Fibroblast of skin of right biceps (primary cell): Measurements from ENCODE around the gene SFXN2.

ENCODE experiments used
- DNase-seq: peaks from one replicate; pipeline ENCODE4 v3.0.0-alpha.2; 2013

Gene SFXN2

DNA sequence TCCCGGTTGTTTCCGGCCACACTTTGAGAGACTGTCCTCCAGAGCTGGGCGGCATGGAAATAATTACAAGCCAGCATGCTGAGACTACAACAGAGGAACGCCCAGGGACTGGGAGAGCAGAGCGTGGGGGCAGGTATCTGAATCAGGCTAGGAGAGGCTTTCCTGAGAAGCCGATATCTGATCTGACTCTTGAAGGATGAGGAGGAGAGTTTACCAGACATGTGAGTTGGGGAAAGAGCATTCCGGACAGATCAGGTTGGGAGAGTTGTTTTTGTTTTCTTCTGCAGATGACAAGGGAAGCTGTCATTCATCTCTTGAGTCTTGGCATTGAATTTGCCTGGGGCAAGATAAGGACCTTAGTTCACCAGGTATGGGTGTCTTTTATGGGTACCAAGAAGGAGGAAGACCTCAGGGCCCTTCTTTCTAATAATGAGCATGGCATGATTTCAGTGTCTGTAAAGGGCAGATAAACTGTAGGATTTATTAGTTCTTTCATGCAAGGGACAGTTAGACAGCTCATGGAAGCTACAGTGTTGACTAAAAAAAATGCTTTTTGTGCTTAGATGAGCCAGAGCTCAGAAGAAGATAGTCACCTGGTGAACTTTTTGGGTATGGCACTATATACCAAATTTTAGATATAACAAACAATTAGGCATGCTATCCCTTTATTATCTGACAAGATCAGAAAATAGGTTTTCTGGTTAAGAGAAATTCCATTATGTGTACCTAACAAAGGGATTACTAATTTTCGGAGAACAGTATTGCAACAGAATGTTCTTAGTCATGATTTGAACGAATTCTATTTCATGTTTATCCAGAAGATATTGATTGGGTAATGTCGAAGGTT lies 65.5 kb downstream of the SFXN2 start:
- DNase-seq = peak; percentile 43

DNA sequence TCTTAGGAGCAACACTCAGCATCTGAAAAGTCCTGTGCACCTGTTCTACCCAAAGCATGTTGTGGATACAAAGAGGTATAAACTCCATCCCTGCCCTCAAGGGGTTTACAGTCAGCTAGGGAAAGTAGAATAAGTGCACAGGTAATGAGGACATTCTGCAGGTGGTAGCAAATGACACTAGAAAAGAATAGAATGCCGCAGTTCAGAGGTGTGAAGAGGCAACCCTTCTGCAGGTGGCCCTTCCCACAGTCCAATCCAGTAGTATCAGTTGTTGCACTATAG lies 66.0 kb downstream of the SFXN2 start:
- DNase-seq = no peak

DNA sequence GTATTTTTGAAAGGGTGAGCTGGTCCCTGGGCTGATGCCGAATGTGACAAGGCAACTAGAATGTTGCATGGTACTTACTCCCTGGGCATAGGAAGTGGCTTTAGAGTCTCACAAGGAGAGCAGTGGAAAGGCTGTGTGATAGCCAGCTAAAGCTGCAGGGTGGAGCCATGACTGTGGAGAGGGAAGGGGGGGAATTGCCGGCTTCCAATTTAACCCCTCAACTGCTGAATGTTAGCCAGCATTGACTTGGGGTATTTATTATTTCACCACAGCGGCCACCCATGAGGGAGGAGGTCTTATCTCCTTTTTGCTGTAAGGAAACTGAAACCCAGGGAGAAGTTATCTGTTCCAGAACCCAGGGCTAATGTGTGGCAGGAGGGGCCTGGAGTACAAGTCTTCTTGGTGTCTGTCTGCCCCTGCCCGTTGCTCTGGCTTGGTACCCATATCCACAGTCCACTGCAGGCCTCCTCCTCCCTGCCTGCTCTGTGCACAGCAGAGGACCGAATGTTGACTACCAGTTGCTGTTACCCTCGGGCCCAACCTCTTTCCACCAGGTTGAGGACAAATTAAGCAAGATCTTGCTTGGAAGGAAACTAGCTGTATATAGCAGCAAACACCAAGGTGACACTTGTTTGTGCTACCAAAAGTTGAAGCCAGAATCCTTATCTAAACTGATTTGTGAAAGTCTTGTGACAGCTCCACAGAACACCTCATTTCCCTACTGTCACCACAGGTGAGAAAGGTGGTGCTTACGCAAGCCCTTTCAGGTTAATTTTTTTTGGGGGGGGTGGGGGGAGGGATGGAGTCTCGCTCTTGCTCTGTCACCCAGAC lies 66.9 kb downstream of the SFXN2 start:
- DNase-seq = no peak

DNA sequence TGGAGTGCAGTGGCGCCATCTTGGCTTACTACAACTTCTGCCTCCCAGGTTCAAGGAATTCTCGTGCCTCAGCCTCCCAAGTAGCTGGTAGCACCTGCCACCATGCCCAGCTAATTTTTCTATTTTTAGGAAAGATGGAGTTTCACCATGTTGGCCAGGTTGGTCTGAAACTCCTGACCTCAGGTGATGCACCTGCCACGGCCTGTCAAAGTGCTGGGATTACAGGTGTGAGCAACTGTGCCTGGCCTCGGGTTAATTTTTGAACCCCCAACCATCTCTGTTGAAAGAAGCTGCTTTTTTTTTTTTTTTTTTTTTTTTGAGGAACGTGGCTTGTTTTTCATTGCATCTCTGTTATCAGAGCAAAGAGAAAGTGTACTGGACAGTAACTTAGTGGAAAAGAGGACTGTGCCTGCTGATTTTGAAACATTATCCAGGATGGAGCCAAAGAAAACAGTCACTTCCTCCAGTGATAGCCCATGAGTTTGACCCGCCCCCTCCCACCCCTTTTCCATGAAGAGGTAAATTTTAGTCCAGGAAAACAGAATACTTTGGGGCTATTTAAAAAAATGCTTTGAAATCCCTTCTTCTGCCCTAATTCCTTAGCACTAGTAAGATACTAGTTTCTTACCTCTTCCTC lies 67.6 kb downstream of the SFXN2 start:
- peak; percentile 45 for DNase-seq

DNA sequence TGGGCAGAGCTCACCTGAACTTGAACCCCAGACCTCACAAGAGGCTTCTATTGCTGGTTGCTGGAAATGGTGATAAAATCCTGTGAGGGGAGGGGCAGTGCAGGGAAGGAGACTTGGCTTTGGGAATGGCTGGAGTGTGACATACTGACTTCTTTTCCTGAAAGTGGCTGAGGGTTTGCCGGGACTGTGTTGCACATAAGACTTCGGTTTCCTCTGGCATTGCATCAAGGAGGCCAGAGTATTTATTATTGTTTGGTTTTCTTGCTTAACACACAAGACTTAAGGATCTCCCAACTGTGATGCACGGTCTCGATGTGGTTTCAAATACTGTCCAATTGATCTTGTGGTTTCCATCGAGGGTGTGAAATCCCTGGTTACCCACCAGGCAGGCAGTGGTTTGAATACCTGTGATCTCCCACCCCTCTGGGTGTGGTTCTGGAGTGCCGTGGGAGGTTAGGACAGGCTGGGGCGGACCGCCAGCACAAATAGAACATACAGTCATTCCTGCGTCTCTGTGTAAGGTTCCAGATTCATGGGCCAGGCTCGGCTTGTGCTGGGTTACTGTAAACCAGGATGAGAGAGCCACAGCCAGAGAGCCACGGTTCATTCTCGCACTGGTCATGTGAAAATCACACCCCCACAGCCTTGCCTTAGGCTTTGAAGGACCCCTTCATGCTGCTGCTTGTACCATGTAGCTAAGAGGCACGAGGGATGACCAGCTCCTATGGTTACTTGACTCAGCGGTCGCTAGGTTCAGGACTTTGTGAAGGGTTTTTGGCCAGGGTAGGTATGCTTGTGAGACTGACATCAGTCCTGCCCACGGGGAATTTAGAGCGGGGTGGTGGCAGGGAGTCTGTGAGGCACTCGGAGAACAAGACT lies 68.5 kb downstream of the SFXN2 start:
- peak; percentile 46 for DNase-seq

DNA sequence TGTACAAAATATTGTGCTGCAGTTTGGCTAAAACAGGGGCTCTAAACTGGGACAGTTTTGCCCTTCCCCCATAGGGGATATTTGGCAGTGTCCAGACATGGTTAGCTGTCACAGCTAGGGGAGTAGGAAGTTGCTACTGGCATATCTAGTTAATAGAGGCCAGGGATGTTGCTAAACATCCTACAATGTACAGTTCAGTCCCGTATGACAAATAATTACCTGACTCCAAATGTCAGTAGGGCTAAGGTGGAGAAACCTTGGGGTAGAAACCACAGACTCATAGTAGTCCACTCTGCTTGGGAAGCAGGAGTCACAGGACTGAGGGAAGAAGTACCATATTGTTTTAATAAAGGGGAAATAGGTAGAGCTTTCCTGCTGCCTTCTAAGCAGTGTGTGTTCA lies 69.1 kb downstream of the SFXN2 start:
- DNase-seq = no peak

DNA sequence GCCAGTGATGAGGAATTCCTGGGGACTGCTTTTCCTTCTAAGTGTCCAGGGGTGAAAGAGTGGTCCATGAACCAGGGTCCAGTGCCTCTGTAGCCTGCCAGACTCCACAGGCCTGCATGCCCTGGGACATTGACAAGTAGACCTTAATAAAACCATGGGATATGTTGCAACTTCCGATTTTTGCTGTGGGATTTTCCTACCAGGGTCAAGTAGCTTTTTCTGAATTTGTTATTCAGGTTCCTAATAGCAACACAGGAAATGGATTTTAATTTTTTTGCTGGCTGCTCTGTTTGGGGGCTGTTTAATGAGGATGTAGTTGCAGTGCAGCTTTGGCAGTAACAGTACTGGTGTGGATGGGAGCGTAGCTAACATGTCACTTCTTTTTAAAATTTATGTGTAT lies 71.4 kb downstream of the SFXN2 start:
- no peak for DNase-seq

DNA sequence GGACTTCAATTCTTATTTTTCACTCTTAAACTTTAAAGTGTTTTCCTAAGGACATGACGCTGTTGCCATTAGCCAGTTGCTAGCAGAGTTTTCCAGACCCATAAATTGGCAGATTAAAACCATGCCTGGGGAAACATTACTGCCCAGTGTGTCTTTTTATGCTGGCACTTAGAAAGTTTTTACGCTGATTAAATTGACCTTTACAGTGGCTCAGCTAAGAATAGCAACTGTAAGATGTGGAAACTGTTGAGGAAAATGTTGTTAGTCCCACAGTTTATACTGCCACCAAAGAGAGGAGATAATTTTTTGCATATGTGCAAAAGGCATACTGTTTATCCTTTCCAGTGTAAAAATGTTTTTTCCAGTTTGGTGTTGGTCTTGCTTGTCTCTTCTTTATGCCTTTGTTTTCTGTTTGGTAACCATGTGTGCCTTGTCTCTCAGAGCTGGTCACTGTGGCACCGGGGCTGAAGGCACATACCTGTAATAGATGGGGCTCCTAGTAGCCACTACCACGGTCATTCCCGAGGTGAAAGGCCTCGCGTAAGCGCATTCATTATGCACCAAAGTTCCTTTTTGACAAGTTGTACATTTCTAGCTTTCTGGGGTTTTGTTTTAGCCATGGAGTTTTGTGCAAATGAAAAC lies 77.4 kb downstream of the SFXN2 start:
- no peak for DNase-seq
